ENCODE results near the gene NCOR1. TPM values are rescaled to one million over a fixed set of nuclear protein-coding genes. Genes with fewer than 3 reads are reported as not detected.
A peak's percentile ranks its signal among the peaks of the same experiment; 100 is the strongest.

Gene NCOR1
- total RNA-seq, 1 experiment from 2014 or later, result 127 TPM

GRCh38 chr17:16108386-16108785 is 106.9 kb downstream of the NCOR1 start:
- H3K36me3 ChIP-seq (ENCODE audit: low read depth, low read length), result peaks cover 20% of the 10 kb centered on the region

GRCh38 chr17:16107165-16107770 is 108.1 kb downstream of the NCOR1 start:
- BruUV-seq (replicated peaks), result no TSS peak
- H3K27me3 ChIP-seq (ENCODE audit: low read length), result no peaks in the 10 kb centered on the region

More at GRCh38 chr17:16108386-16108785, 106.9 kb downstream of the NCOR1 start:
- peak; percentile 72 for DNase-seq
- POLR2A ChIA-PET (ENCODE audit: unreplicated experiment), result no interaction called here
- H3K4me2 ChIP-seq (ENCODE audit: low read length), result peak overlapping the region; percentile 16
- CTCF ChIA-PET, result no interaction called here
- no peak for TF ChIP-seq CTCF (conservative IDR thresholded peaks at IDR 0.05; ENCODE audit: low read depth, low read length)
- no peak for TF ChIP-seq EZH2phosphoT487 (IDR thresholded peaks at IDR 0.05; ENCODE audit: borderline replicate concordance, low read length)
- no peak for TF ChIP-seq EZH2 (IDR thresholded peaks at IDR 0.05; ENCODE audit: low read length, unreplicated experiment)
- H3K27me3 ChIP-seq (ENCODE audit: low read length), result no peaks in the 10 kb centered on the region
- 0 out of 2 replicates have a peak overlapping the region, but pooled peaks have one; percentile 18 for H3K27ac ChIP-seq (ENCODE audit: low read length)
- H3K4me3 ChIP-seq (ENCODE audit: low read length), result no peak overlapping the region
- no peak overlapping the region for H3K9ac ChIP-seq (ENCODE audit: low read length)
- ATAC-seq, result peak; percentile 86
- H2AFZ ChIP-seq (ENCODE audit: low read length), result no peak overlapping the region
- no peaks in the 10 kb centered on the region for H4K20me1 ChIP-seq (ENCODE audit: low read length)
- no peaks in the 10 kb centered on the region for H3K9me2 ChIP-seq (replicated peaks; ENCODE audit: low read length)
- no TSS peak for BruUV-seq (replicated peaks)
- intact Hi-C loops (cut with micrococcal nuclease), result loop anchor here (10.0 kb wide), 2 partner anchors 76 to 106 kb away; partner anchors contain the start of genes NCOR1 and PIGL
- H3F3A ChIP-seq (ENCODE audit: low read length, unreplicated experiment), result peaks cover 8% of the 10 kb centered on the region
- H3K4me1 ChIP-seq (ENCODE audit: insufficient read depth, low read length), result peaks cover 14% of the 10 kb centered on the region
- H3K9me3 ChIP-seq (ENCODE audit: low read length), result no peaks in the 10 kb centered on the region
- no peaks in the 10 kb centered on the region for H3K79me2 ChIP-seq (ENCODE audit: low read length)

GRCh38 chr17:16106161-16106891 is 109.0 kb downstream of the NCOR1 start:
- Histone ChIP-seq H3K36me3 (ENCODE audit: low read depth, low read length) (peaks cover 22% of the 10 kb centered on the region), H3F3A (ENCODE audit: low read length, unreplicated experiment) (peaks cover 14% of the 10 kb centered on the region), H3K27me3 (ENCODE audit: low read length) (no peaks in the 10 kb centered on the region), H3K27ac (ENCODE audit: low read length) (no peak overlapping the region), H2AFZ (ENCODE audit: low read length) (no peak overlapping the region), H3K79me2 (ENCODE audit: low read length) (no peaks in the 10 kb centered on the region), H3K4me2 (ENCODE audit: low read length) (no peak overlapping the region), H3K9me2 (replicated peaks; ENCODE audit: low read length) (no peaks in the 10 kb centered on the region), H3K4me1 (ENCODE audit: insufficient read depth, low read length) (peaks cover 18% of the 10 kb centered on the region), H3K9me3 (ENCODE audit: low read length) (no peaks in the 10 kb centered on the region), H3K9ac (ENCODE audit: low read length) (no peak overlapping the region), H4K20me1 (ENCODE audit: low read length) (no peaks in the 10 kb centered on the region), H3K4me3 (ENCODE audit: low read length) (no peak overlapping the region)
- ChIA-PET POLR2A (ENCODE audit: unreplicated experiment) (interaction anchor here (0.6 kb wide), 1 partner anchor 640 kb away, joined by 4 read pairs; no protein-coding TSS in a partner anchor), CTCF (no interaction called here)
- TF ChIP-seq CTCF (conservative IDR thresholded peaks at IDR 0.05; ENCODE audit: low read depth, low read length) (no peak), EZH2 (IDR thresholded peaks at IDR 0.05; ENCODE audit: low read length, unreplicated experiment) (no peak), EZH2phosphoT487 (IDR thresholded peaks at IDR 0.05; ENCODE audit: borderline replicate concordance, low read length) (no peak)
- intact Hi-C loops (cut with micrococcal nuclease), result loop anchor here (10.0 kb wide), 2 partner anchors 78 to 108 kb away; partner anchors contain the start of genes NCOR1 and PIGL
- DNase-seq, result no peak
- no TSS peak for BruUV-seq (replicated peaks)
- no peak for ATAC-seq

More at GRCh38 chr17:16107165-16107770, 108.1 kb downstream of the NCOR1 start:
- Histone ChIP-seq H3K9ac (ENCODE audit: low read length) (no peak overlapping the region), H4K20me1 (ENCODE audit: low read length) (no peaks in the 10 kb centered on the region), H3K79me2 (ENCODE audit: low read length) (no peaks in the 10 kb centered on the region), H3K4me2 (ENCODE audit: low read length) (no peak overlapping the region), H3K9me2 (replicated peaks; ENCODE audit: low read length) (no peaks in the 10 kb centered on the region), H3K27ac (ENCODE audit: low read length) (no peak overlapping the region), H3K36me3 (ENCODE audit: low read depth, low read length) (peaks cover 18% of the 10 kb centered on the region), H3K4me3 (ENCODE audit: low read length) (no peak overlapping the region), H2AFZ (ENCODE audit: low read length) (no peak overlapping the region), H3K4me1 (ENCODE audit: insufficient read depth, low read length) (peaks cover 14% of the 10 kb centered on the region), H3K9me3 (ENCODE audit: low read length) (no peaks in the 10 kb centered on the region), H3F3A (ENCODE audit: low read length, unreplicated experiment) (peaks cover 8% of the 10 kb centered on the region)
- no peak for TF ChIP-seq EZH2phosphoT487 (IDR thresholded peaks at IDR 0.05; ENCODE audit: borderline replicate concordance, low read length)
- no peak for ATAC-seq
- intact Hi-C loops (cut with micrococcal nuclease), result loop anchor here (10.0 kb wide), 2 partner anchors 78 to 108 kb away; partner anchors contain the start of genes NCOR1 and PIGL
- ChIA-PET POLR2A (ENCODE audit: unreplicated experiment) (interaction anchor here (0.6 to 0.7 kb wide), 2 partner anchors 160 to 641 kb away, joined by 4 to 8 read pairs; no protein-coding TSS in a partner anchor), CTCF (no interaction called here)
- no peak for DNase-seq

All from PC-3 (cell line).